ENCODE measurements around the gene TBC1D5.

DNA sequence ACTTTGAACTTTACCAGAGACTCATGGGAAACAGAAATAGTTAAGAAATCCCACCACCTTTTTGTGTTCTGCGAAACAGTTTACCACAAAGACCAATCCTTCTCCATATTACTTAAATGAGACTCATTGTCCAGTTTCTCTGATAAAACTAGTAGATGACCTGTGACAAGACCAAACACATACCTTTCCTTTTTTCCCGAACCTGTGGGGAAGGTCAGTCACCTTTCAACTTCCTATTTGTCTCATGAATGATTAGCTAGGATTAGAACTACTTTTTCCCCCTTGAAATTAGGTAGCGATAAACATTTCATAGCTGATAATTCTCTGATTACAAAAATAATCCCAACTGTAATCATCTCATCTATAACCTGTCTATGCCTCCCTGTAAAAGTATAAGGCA lies 2.3 kb upstream of the TBC1D5 start:
- TF ChIP-seq POLR2A (IDR thresholded peaks at IDR 0.05; ENCODE audit: low read depth, low read length) (no peak), POLR2AphosphoS5 (IDR thresholded peaks at IDR 0.05; ENCODE audit: low read depth, low read length) (no peak), POU2F2 (IDR thresholded peaks at IDR 0.05; ENCODE audit: low read depth, low read length) (no peak)
